Keratinocyte (primary cell): ENCODE results near the gene LDAF1.
"Not testable (repeated sequence)": the region's sequence is repeated elsewhere in the genome, so short reads cannot be mapped to it uniquely, and the experiment has no call there.

Experiments
- EZH2 ChIP-seq: IDR thresholded peaks from one replicate; pipeline ENCODE4 v1.6.1; 2012; ENCODE audit warnings: inconsistent platforms, mild to moderate bottlenecking, low read length, moderate library complexity
- TF ChIP-seq, protein P1 (sequence below), 3 experiments: IDR thresholded peaks in 1 of 3; conservative IDR thresholded peaks in 1 of 3; optimal IDR thresholded peaks in 1 of 3; 2 replicates in 2 of 3; 3 replicates in 1 of 3; pipeline versions ENCODE3 to v1.5.1; 2011; ENCODE audit warnings: low read length in 3 of 3, mild to moderate bottlenecking in 3 of 3, moderate library complexity in 2 of 3, control low read depth in 1 of 3, inconsistent platforms in 1 of 3; ENCODE audit not compliant: insufficient read depth in 2 of 3; ENCODE audit errors: extremely low read depth in 1 of 3

DNA sequence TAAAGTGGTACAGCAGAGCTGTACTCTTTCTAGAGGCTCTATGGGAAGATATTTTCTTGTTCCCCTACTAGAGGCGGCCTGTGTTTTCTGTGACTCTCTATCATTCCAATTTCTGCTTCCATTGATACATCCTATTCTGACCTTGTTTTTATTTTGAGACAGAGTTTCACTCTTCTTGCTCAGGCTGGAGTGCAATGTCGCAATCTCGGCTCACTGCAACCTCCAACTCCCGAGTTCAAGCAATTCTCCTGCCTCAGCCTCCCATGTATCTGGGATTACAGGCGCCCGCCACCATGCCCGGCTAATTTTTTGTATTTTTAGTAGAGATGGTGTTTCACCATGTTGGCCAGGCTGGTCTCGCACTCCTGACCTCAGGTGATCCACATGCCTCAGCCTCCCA is 36.9 kb downstream of the LDAF1 start:
- TF ChIP-seq, protein P1, sequence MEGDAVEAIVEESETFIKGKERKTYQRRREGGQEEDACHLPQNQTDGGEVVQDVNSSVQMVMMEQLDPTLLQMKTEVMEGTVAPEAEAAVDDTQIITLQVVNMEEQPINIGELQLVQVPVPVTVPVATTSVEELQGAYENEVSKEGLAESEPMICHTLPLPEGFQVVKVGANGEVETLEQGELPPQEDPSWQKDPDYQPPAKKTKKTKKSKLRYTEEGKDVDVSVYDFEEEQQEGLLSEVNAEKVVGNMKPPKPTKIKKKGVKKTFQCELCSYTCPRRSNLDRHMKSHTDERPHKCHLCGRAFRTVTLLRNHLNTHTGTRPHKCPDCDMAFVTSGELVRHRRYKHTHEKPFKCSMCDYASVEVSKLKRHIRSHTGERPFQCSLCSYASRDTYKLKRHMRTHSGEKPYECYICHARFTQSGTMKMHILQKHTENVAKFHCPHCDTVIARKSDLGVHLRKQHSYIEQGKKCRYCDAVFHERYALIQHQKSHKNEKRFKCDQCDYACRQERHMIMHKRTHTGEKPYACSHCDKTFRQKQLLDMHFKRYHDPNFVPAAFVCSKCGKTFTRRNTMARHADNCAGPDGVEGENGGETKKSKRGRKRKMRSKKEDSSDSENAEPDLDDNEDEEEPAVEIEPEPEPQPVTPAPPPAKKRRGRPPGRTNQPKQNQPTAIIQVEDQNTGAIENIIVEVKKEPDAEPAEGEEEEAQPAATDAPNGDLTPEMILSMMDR (optimal IDR thresholded peaks at IDR 0.05 in 1 of 3, IDR thresholded peaks at IDR 0.05 in 1 of 3, conservative IDR thresholded peaks at IDR 0.05 in 1 of 3; ENCODE audit: extremely low read depth in 1 of 3, insufficient read depth in 2 of 3, low read length in 3 of 3): not testable (repeated sequence)
- TF ChIP-seq EZH2: not testable (repeated sequence)
